Endothelial cell (in vitro differentiated cells): ENCODE measurements around the gene TCN2. TPM values are rescaled to one million over a fixed set of nuclear protein-coding genes. Genes with fewer than 3 reads are reported as not detected.
"Not testable (repeated sequence)": the region's sequence is repeated elsewhere in the genome, so short reads cannot be mapped to it uniquely, and the experiment has no call there.

Experiments
- DNase-seq: peaks from one replicate; pipeline ENCODE4 v3.0.0; 2021; ENCODE audit warnings: low spot score
- H3K27ac Mint-ChIP-seq: one replicate; pipeline ENCODE4 v1.8.0; 2021; ENCODE audit warnings: mixed read lengths, inconsistent platforms; ENCODE audit not compliant: unreplicated experiment
- H3K27me3 Mint-ChIP-seq: one replicate; pipeline ENCODE4 v1.8.0; 2021; ENCODE audit warnings: mild to moderate bottlenecking, moderate library complexity, mixed read lengths, inconsistent platforms; ENCODE audit not compliant: unreplicated experiment
- H3K36me3 Mint-ChIP-seq: one replicate; pipeline ENCODE4 v1.8.0; 2021; ENCODE audit warnings: mild to moderate bottlenecking, low read depth, mixed read lengths, inconsistent platforms; ENCODE audit not compliant: unreplicated experiment
- H3K4me1 Mint-ChIP-seq: one replicate; pipeline ENCODE4 v1.8.0; 2021; ENCODE audit warnings: mild to moderate bottlenecking, mixed read lengths, inconsistent platforms; ENCODE audit not compliant: unreplicated experiment
- H3K4me3 Mint-ChIP-seq: one replicate; pipeline ENCODE4 v1.8.0; 2021; ENCODE audit warnings: mild to moderate bottlenecking, mixed read lengths, inconsistent platforms; ENCODE audit not compliant: unreplicated experiment
- H3K9me3 Mint-ChIP-seq: one replicate; pipeline ENCODE4 v1.8.0; 2021; ENCODE audit warnings: mixed read lengths, inconsistent platforms; ENCODE audit not compliant: unreplicated experiment
- CTCF ChIP-seq: fragments of 200-600 bp; sonication (generic); IDR thresholded peaks from one replicate; pipeline ENCODE4 v1.5.0; 2021; ENCODE audit warnings: antibody characterized with exemption; ENCODE audit not compliant: unreplicated experiment
- long read RNA-seq: library from polyadenylated mRNA; unstranded; transcript quantifications from one replicate; pipeline ENCODE4 v2.0.0, GENCODE V29; 2020; ENCODE audit not compliant: unreplicated experiment
- total RNA-seq: library from RNA; stranded (reverse); fragmentation: NEBNext Ultra II Directional; extraction: Animal tissue kit (Norgen Biotek cat#: 25700); gene quantifications from one replicate; pipeline ENCODE4 v1.2.1, GENCODE V29; 2021; ENCODE audit not compliant: unreplicated experiment

Gene TCN2
- total RNA-seq: 59.5 TPM
- long read RNA-seq, transcript TCN2-201 (9 exons, 2,535 nt): major isoform, 69 of 85 reads
- long read RNA-seq, transcript TCN2-203 (9 exons, 1,870 nt): minor isoform, 7 of 85 reads
- long read RNA-seq, partial matches to known transcripts: 2 of 85 reads
- long read RNA-seq, other reads (novel, unspliced or antisense): 5 of 85 reads

- no peaks in the 10 kb centered on the region for H3K9me3 Mint-ChIP-seq
- peak within 1 kb of the TSS; percentile 79 for H3K4me3 Mint-ChIP-seq
- H3K27ac Mint-ChIP-seq: peak within 1 kb of the TSS; percentile 91
- H3K27me3 Mint-ChIP-seq: peaks cover 6% of the 10 kb centered on the region
- TF ChIP-seq CTCF: no peak
- H3K36me3 Mint-ChIP-seq: peaks cover 7% of the 10 kb centered on the region
- DNase-seq: peak; percentile 58
- peaks cover 47% of the 10 kb centered on the region for H3K4me1 Mint-ChIP-seq
Measured at GRCh38 chr22:30606455-30607299, at the start of gene TCN2. TCN2 (plus strand) TSS chr22:30607174; CDS start chr22:30607332, 158 bp downstream.

DNA sequence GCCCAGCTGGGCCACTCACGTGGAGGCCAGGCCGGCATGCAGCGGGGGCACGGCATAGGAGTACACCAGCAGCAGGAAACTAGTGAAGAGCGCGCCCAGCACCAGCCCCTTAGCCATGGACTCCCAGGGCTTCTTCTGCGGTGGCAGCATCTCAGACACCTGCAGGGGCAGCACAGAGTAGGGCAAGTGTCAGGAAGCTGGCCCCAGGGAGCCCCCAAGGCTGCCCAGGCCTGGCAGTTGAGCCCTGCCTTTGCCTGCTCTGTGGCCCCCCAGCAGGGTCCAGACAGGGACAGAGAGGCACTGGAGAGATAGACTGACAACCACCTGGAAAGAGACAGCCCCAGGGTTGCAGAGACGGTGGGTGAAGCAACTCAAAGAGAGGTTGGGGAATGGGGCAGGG lies 49.7 kb upstream of the TCN2 start:
- Mint-ChIP-seq H3K27ac (no peak overlapping the region), H3K9me3 (no peaks in the 10 kb centered on the region), H3K4me3 (no peak overlapping the region), H3K27me3 (peaks cover 2% of the 10 kb centered on the region), H3K36me3 (no peaks in the 10 kb centered on the region), H3K4me1 (peaks cover 14% of the 10 kb centered on the region)
- no peak for TF ChIP-seq CTCF
- DNase-seq: no peak

DNA sequence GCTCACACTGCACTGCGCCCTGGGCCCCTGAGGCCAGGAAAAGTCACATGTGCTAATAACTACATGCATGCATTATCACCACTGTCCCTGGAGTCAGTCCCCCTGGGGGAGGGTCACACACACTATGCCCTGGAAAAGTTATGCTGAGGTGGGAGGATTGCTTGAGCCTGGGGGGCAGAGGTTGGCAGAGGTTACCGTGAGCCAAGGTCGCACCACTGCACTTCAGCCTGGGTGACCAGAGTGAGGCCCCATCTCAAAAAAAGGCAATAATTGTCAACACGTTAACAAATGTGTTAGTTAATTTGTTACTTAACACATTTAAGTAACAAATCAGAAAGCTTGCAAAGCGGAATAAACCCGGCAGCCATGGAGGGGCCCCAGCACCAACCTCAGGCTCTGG lies 47.1 kb upstream of the TCN2 start:
- no peak overlapping the region for H3K27ac Mint-ChIP-seq
- H3K9me3 Mint-ChIP-seq: no peaks in the 10 kb centered on the region

DNA sequence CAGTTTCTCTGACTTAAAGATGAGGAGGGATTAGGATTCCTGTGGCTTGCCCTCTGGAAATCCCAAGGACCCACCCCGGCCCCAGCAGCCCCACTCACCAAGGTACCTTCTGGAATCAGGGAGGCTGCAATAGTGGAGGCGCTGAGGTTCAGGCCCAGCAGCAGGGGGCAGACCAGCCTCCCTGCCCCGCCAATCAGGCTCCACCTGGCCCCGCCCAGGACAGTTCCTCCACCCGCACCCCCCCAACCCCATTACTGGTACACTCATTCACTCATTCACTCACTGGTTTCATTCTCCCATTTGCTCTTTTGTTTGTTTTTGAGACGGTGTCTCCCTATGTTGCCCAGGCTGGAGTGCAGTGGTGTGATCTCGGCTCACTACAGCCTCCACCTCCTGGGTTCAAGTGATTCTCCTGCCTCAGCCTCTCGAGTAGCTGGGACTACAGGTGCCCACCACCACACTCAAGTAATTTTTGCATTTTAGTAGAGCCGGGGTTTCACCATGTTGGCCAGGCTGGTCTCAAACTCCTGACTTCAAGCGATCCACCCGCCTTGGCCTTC lies 46.3 kb upstream of the TCN2 start:
- DNase-seq, H3K9me3 Mint-ChIP-seq, H3K27ac Mint-ChIP-seq, H3K4me3 Mint-ChIP-seq, H3K36me3 Mint-ChIP-seq, H3K27me3 Mint-ChIP-seq: not testable (repeated sequence)
- peaks cover 14% of the 10 kb centered on the region for H3K4me1 Mint-ChIP-seq

More for the DNA sequence above, 47.1 kb upstream of the TCN2 start:
- DNase-seq: no peak
- Mint-ChIP-seq H3K27me3 (peaks cover 2% of the 10 kb centered on the region), H3K36me3 (no peaks in the 10 kb centered on the region), H3K4me1 (peaks cover 14% of the 10 kb centered on the region), H3K4me3 (no peak overlapping the region)
- no peak for TF ChIP-seq CTCF

GRCh38 chr22:30561402-30562189 lies 45.4 kb upstream of the TCN2 start:
- H3K4me1 Mint-ChIP-seq: peaks cover 14% of the 10 kb centered on the region
- DNase-seq: no peak
- no peak for TF ChIP-seq CTCF
- no peaks in the 10 kb centered on the region for H3K9me3 Mint-ChIP-seq
- no peaks in the 10 kb centered on the region for H3K36me3 Mint-ChIP-seq
- H3K4me3 Mint-ChIP-seq: no peak overlapping the region
- H3K27me3 Mint-ChIP-seq: peaks cover 2% of the 10 kb centered on the region
- no peak overlapping the region for H3K27ac Mint-ChIP-seq
